GM19099 (cell line): Measurements from ENCODE around the gene ALKBH5.

Source experiments
- POLR2A ChIP-seq: IDR thresholded peaks from 3 replicates; pipeline ENCODE4 v1.6.1; 2011; ENCODE audit warnings: low read depth; ENCODE audit not compliant: insufficient read length; ENCODE audit errors: extremely low read depth

ALKBH5 gene

GRCh38 chr17:18155179-18155578 lies 28.4 kb upstream of the ALKBH5 start:
- TF ChIP-seq POLR2A: no peak

- TF ChIP-seq POLR2A: no peak
These were observed 27.3 kb upstream of the ALKBH5 start for GRCh38 chr17:18156171-18156975.

- no peak for TF ChIP-seq POLR2A
These were observed 26.7 kb upstream of the ALKBH5 start for GRCh38 chr17:18156976-18157280.

GRCh38 chr17:18157354-18157985 lies 26.2 kb upstream of the ALKBH5 start:
- TF ChIP-seq POLR2A: no peak

GRCh38 chr17:18158022-18158600 lies 25.5 kb upstream of the ALKBH5 start:
- peak; percentile 52 for TF ChIP-seq POLR2A

- TF ChIP-seq POLR2A: no peak
These were observed 24.0 kb upstream of the ALKBH5 start for GRCh38 chr17:18159551-18160120.

DNA sequence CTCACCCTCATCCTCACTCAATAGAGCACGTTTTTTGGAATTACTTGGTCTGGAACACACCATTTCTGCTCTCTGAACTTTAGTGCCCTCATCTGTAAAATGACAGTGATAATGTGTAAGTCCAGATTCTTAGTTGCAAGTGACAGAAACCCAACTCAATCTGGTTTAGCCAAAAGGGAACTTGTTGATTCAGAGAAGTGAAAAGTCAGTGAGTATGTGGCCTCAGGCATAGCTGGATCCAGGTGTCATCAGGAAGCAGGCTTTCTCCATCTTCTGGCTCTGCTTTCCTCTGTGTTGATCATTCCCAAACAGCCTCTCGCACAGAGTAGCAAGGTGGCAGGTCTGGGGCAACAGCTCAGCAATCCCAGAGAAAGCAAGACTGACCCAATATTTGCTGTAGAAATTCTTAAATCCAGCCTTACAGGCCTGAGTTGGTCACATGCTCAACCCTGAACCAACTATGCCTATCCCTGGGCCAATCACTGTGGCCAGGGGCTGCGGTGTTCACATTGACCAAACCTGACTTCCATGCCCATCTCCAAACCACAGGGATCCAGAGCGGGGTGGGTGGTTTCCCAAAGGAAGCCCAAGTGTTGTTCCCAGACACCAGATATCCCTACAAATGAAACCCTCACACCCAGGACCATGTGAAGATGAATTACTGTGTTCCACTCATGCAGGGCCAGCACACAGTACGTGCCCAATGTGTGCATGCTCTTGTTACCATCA lies 23.3 kb upstream of the ALKBH5 start:
- no peak for TF ChIP-seq POLR2A

DNA sequence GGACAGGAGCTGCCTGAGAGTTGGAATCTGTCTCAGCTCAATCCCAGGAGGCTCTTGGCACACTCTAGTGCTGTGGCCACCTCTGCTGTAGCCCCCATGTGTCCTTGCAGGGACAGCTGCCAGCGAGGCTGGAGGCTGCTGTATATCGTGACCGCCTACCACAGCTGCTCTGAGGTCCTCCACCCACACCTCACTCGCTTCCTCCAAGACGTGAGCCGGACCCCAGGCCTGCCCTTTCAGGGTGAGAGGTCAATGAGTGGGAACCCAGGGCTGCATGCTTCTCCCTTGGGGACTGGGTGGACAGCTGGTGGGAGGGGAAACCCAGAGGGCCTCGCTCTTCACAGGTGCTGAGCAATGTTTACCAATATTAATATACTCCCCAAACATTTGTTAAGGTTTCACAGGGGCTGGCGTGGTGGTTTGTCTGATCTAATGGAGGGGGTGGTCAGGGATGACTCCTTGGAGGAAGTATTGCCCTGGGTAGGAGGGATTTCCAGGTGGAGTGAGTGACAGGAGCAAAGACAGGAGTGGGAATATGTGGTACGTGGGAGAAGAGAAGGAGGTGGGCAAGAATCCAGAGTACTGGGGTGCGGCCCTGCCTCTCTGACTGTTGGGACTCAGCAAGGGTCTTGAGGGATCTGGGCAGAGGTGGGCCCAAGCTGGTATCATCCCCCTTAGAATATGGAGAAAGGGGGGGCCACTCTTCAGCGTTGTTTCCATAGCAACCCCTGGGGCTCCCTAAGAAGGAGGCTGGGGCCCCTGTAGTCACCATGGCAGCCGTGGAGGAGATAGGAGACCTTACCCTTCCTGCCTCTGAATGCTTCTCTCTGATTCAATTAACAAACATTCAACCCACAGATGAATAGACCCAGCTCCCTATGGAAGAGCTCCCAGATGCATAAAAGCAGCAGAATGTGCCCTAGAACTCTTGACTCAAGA lies 22.2 kb upstream of the ALKBH5 start:
- no peak for TF ChIP-seq POLR2A

- TF ChIP-seq POLR2A: no peak
These were observed 20.1 kb upstream of the ALKBH5 start for GRCh38 chr17:18163547-18163946.

DNA sequence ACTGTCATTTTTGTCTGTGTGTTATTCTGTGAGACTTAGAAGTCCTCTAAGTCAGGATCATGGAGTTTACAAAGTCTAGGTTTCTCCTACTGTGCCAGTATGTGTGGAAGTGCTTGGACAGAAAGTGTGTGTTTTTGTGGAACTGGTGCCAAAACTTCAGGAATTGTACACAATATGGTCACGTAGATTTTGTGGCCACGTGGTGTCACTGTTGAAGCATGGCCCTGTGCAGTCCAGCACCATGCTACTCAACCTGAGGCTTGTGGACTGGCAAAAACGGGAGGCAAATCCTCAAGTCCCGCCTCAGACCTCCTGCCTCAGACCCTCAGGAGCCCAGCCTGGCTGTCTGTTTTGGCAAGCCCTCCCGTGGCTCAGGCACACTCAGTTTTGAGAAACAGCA lies 16.7 kb upstream of the ALKBH5 start:
- TF ChIP-seq POLR2A: no peak

DNA sequence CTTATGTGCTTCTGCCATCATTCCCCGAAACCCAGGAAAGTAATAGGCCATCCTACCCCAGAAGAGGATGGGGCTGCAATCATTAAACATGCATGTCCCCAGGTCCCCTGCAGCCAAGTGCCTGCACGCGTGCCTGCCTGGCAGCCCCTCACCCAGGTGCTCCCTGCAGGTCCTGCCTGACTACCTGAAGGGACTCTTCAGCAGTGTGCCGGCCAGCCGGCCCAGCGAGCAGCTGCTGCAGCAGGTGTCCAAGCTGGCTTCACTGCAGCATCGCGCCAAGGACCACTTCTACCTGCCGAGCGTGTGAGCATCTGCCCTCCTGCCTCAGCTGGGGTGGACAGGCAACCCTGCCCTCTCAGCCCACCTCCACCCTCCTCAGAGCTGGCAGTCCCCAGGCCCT lies 16.2 kb upstream of the ALKBH5 start:
- TF ChIP-seq POLR2A: no peak

GRCh38 chr17:18172531-18173278 lies 10.9 kb upstream of the ALKBH5 start:
- no peak for TF ChIP-seq POLR2A

DNA sequence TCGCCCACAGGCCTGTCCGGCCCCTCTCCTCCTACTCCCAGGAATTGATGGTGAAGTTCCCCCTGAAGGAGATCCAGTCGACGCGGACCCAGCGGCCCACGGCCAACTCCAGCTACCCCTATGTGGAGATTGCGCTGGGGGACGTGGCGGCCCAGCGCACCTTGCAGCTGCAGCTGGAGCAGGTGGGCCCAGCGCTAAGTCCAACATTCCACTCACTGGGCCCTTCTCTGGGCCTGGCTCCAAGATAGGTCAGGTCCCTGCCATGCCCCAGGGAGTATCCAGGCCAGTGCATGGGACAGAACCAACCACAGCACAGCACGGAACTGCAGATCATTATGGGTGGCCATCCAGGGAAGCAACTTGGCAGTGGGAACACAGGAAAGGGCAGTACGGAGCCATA lies 9.9 kb upstream of the ALKBH5 start:
- TF ChIP-seq POLR2A: no peak
